ENCODE results near the gene ATG13. TPM values are rescaled to one million over a fixed set of nuclear protein-coding genes. Genes with fewer than 3 reads are reported as not detected.
"Not testable (repeated sequence)": the region's sequence is repeated elsewhere in the genome, so short reads cannot be mapped to it uniquely, and the experiment has no call there.

ATG13 gene
- total and polyA plus RNA-seq, 7 donors, result 16.8 to 50.7 (median 32.7) TPM

DNA sequence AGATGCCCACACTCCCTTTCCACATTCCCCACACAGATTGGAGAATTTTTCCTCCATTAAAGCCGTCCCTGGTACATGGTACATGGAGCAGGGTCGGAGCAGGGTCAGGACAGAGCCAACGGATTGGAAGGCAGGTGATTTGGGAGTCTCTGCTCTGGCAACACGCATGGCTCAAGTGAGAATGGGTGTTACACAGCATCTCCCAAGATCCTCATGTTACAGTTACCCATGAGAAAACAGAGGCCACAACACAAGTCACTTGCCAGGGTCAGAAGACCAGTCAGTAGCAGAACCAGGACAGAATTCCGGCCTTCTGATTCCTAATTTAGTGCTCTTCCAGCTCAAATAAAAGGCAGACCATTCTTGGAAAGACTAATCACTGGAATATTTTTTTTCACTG lies 94.0 kb downstream of the ATG13 start:
- Histone ChIP-seq H3K27ac (peak overlapping the region; percentile 90), H3K36me3 (ENCODE audit: insufficient read depth in 1 of 2, low read depth in 1 of 2) (peaks cover 0 to 7% of the 10 kb centered on the region in 2 donors), H3K27me3 (ENCODE audit: insufficient read depth in 3 of 3, low read length in 2 of 3) (no peaks in the 10 kb centered on the region), H3K4me1 (peaks cover 14% of the 10 kb centered on the region), H3K4me3 (no peak overlapping the region), H3K9me3 (no peaks in the 10 kb centered on the region)
- TF ChIP-seq, protein P1, sequence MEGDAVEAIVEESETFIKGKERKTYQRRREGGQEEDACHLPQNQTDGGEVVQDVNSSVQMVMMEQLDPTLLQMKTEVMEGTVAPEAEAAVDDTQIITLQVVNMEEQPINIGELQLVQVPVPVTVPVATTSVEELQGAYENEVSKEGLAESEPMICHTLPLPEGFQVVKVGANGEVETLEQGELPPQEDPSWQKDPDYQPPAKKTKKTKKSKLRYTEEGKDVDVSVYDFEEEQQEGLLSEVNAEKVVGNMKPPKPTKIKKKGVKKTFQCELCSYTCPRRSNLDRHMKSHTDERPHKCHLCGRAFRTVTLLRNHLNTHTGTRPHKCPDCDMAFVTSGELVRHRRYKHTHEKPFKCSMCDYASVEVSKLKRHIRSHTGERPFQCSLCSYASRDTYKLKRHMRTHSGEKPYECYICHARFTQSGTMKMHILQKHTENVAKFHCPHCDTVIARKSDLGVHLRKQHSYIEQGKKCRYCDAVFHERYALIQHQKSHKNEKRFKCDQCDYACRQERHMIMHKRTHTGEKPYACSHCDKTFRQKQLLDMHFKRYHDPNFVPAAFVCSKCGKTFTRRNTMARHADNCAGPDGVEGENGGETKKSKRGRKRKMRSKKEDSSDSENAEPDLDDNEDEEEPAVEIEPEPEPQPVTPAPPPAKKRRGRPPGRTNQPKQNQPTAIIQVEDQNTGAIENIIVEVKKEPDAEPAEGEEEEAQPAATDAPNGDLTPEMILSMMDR (IDR thresholded peaks at IDR 0.05), result no peak
- DNase-seq (no peak), ATAC-seq (peak; percentile 49 to 62 (median 51))
- intact Hi-C loops (cut with DNase I), result no loop called here
- WGBS, 3 donors, result 21 to 46% (median 25%) methylated on average over 5 of the region's 5 CpGs

DNA sequence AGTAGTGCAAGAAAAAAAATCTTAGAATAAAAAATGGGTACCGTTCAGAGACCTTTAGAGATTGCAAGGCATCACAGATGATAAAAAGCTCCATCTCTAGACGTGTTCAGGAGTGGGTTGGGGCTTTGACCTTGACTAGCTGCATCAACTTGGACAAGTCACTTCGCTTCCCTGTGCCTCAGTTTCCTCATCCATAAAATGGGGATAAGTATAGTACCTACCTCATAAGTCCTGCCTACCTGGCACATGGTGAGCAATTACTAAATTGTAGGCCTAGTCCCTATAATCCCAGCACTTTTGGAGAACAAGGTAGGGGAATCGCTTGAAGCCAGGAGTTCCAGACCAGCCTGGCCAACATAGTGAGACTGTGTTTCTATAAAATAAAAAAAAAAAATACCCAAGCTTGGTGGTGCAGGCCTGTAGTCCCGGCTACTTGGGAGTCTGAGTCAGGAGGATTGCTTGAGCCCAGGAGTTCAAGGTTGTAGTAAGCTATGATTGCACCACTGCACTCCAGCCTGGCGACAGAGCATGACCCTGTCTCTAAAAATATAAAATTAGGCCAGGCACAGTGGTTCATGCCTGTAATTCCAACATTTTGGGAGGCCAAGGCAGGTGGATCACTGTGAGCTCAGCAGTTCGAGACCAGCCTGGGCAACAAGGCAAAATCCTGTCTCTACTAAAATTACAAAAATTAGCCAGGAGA lies 95.7 kb downstream of the ATG13 start:
- Histone ChIP-seq H3K4me1 (peaks cover 14% of the 10 kb centered on the region), H3K9me3 (no peaks in the 10 kb centered on the region), H3K27me3 (ENCODE audit: insufficient read depth in 3 of 3, low read length in 2 of 3) (no peaks in the 10 kb centered on the region), H3K36me3 (ENCODE audit: insufficient read depth in 1 of 2, low read depth in 1 of 2) (no peaks in the 10 kb centered on the region), H3K4me3 (no peak overlapping the region), H3K27ac (peak overlapping the region; percentile 90)
- WGBS, 3 donors, result 79 to 91% (median 81%) methylated on average over 7 of the region's 7 CpGs
- TF ChIP-seq, protein P1 (IDR thresholded peaks at IDR 0.05), result no peak
- DNase-seq (no peak), ATAC-seq (peak in 1 of 4 donors; percentile 14)
- intact Hi-C loops (cut with DNase I), result no loop called here

DNA sequence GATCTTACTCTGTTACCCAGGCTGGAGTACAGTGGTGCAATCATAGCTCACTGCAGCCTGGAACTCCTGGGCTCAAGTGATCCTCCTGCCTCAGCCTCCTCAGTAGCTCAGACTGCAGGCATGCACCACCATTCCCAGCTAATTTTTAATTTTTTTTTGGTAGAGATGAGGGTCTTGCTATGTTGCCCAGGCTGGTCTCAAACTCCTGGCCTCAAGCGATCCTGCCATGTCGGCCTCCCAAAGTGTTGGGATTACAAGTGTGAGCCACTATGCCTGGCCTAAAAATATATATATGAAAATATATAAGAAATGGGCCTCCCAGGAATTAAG lies 100.4 kb downstream of the ATG13 start:
- H3K4me3 ChIP-seq; H3K4me1 ChIP-seq; intact Hi-C loops (cut with DNase I); DNase-seq; H3K27ac ChIP-seq; H3K36me3 ChIP-seq (ENCODE audit: insufficient read depth in 1 of 2, low read depth in 1 of 2); ATAC-seq; H3K27me3 ChIP-seq (ENCODE audit: insufficient read depth in 3 of 3, low read length in 2 of 3); H3K9me3 ChIP-seq: not testable (repeated sequence)
- WGBS, 3 donors, result 93 to 100% (median 98%) methylated on average over 2 of the region's 2 CpGs

DNA sequence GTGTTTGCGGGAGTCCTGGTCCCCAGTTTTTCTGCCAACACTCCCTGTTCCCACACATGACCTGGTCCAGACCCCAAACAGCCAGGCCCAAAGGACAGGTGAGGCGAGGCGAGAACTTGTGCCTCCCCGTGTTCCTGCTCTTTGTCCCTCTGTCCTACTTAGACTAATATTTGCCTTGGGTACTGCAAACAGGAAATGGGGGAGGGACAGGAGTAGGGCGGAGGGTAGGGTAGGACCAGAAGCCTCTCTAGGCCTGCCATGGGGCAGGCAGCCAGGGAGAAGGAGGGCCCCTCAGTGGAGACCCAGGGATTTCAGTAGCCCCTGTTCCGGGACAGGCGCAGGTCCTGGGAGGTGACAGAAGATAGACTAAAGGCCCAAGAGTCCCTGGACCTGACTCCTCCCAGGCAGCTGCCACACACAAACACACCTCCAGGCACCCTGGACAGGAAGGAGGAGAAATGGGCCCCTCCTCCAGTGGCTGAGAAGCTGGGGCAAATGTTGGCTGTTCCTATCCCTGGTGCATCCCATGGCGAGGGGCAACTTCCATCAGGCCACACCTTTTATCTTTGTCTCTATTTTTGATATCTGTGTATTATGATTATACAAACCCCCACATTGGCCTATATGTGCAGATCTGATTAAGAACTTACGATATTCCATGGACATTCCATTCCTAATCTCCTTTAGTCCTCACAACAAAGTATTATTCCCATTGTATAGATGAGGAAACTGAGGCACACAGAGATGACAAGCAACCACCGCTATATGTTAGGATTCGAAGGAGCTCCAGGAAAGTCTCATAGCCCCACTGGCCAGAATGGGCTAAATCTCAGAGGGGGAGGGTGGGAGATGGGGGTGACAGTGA lies 101.0 kb downstream of the ATG13 start:
- Histone ChIP-seq H3K27me3 (ENCODE audit: insufficient read depth in 3 of 3, low read length in 2 of 3) (no peaks in the 10 kb centered on the region), H3K4me3 (no peak overlapping the region), H3K27ac (no peak overlapping the region), H3K36me3 (ENCODE audit: insufficient read depth in 1 of 2, low read depth in 1 of 2) (no peaks in the 10 kb centered on the region), H3K9me3 (no peaks in the 10 kb centered on the region), H3K4me1 (no peaks in the 10 kb centered on the region)
- 87 to 90% (median 89%) methylated on average over 11 of the region's 11 CpGs for WGBS, 3 donors
- intact Hi-C loops (cut with DNase I), result no loop called here
- DNase-seq, result no peak
- TF ChIP-seq, protein P1 (IDR thresholded peaks at IDR 0.05), result no peak
- no peak for ATAC-seq

DNA sequence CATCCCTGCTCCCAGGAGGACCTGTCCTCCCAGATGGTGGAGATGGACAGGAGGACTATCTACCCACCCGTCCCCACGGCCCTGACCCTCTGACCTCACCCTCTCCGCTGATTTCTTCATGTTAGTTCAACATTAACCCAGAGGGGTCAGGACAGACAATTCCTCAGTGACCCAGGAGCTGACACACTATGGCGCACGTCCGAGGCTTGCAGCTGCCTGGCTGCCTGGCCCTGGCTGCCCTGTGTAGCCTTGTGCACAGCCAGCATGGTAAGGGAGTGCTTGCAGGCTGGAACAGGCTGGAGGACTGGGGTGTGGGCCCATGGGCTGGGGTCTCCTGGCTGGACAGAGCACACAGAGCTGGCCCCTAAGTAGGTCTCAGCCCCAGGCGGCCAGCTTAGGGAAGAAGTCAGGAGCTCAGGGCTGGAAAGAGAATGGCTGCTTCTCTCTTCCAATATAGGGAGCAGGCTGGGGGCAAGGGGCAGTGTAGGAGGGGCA lies 101.7 kb downstream of the ATG13 start, which contains the start of gene F2:
TSS of gene F2 (plus strand) at position 166 of the 495 bp plus-strand sequence. CDS start at position 189, 23 bp downstream.
- WGBS, 3 donors, result 65 to 73% (median 68%) methylated on average over 7 of the region's 7 CpGs
- no peaks in the 10 kb centered on the region for H3K36me3 ChIP-seq (ENCODE audit: insufficient read depth in 1 of 2, low read depth in 1 of 2)
- no peak for DNase-seq
- H3K27me3 ChIP-seq (ENCODE audit: insufficient read depth in 3 of 3, low read length in 2 of 3), result no peaks in the 10 kb centered on the region
- H3K9me3 ChIP-seq, result no peaks in the 10 kb centered on the region
- H3K4me1 ChIP-seq, result no peaks in the 10 kb centered on the region
- intact Hi-C loops (cut with DNase I), result no loop called here
- no peak within 1 kb of the TSS for H3K4me3 ChIP-seq
- H3K27ac ChIP-seq, result no peak within 1 kb of the TSS
- TF ChIP-seq, protein P1 (IDR thresholded peaks at IDR 0.05), result no peak
- no peak for ATAC-seq
